ENCODE measurements around the gene TRIO.

TRIO gene

DNA sequence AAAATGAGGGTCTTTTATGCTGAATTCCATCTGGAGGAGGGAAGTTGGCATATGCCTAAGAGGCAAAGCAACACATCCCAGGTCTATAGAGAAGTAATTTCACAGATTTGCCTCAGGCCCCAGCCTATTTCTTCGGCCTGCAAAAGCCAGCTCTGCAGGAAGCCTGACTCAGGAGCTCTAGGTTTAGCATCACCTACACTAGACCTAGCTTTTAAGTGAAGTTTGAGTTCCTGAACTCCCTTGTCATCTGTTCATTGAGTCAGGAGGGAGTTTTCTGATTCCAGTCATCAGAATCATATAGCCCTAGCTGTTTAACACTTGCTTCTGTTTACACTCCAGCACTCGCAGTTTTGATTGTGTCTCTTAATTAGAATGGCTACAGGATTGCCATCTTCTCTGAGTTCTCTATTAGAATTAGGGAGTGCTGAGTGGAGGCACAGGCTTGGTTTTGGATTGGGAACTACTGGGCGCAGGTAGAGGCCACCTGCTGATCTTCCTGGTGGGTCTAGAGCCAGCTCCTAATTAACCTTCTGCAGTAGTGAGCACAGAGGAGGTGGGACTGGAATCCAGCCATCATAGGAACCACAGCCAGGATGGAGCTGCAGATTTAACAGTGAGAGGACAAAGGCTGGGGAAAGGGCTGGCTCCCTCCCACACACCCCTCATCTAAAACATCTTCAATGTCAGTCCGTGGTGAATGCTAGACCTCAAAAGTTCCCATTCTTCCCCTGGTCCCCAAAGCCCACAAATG, 179.5 kb downstream of the TRIO start:
- TF ChIP-seq, protein P1, sequence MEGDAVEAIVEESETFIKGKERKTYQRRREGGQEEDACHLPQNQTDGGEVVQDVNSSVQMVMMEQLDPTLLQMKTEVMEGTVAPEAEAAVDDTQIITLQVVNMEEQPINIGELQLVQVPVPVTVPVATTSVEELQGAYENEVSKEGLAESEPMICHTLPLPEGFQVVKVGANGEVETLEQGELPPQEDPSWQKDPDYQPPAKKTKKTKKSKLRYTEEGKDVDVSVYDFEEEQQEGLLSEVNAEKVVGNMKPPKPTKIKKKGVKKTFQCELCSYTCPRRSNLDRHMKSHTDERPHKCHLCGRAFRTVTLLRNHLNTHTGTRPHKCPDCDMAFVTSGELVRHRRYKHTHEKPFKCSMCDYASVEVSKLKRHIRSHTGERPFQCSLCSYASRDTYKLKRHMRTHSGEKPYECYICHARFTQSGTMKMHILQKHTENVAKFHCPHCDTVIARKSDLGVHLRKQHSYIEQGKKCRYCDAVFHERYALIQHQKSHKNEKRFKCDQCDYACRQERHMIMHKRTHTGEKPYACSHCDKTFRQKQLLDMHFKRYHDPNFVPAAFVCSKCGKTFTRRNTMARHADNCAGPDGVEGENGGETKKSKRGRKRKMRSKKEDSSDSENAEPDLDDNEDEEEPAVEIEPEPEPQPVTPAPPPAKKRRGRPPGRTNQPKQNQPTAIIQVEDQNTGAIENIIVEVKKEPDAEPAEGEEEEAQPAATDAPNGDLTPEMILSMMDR (IDR thresholded peaks at IDR 0.05; ENCODE audit: control insufficient read depth, extremely low read depth, insufficient read depth), result no peak
- peak; percentile 38 for DNase-seq (ENCODE audit: low read depth)
- H3K4me3 ChIP-seq (ENCODE audit: low read depth, low read length), result no peak overlapping the region

DNA sequence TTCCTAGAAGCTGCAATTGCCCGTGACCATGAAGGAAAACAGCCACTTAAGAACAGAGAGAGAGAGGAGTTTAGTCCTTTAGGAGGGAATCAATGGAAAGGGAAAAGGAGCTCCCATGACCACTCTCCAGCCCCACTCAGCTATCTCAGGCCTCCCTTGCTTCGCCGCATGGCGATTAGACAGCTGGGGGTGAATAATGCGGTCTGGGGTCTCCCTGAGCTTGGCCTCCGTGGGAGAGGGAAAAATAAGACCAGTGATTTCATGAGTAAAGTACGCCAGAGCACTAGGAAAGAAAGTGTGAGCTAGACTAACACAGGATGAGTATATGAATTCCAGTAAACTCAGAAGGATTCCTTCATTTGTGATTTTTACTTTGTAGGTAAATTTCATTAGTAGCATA, 180.3 kb downstream of the TRIO start:
- H3K4me3 ChIP-seq (ENCODE audit: low read depth, low read length), result no peak overlapping the region
- TF ChIP-seq, protein P1 (IDR thresholded peaks at IDR 0.05; ENCODE audit: control insufficient read depth, extremely low read depth, insufficient read depth), result no peak
- DNase-seq (ENCODE audit: low read depth), result no peak

DNA sequence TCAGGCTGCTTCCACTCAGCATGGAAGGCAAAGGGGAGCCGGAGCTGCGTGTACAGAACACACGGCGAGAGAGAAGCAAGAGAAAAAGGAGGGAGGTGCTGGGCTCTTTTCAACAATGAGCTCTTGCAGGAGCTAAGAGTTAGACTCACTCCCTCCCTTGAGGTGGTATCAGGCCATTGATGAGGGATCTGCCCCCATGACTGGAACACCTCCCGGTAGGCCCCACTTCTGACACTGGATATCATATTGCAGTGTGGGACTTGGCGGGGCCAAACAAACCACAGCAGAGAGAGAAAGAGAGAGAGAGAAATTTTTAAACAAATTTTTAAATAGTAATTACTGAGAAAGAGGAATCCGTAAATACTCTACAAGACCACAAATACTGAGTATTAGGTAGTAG, 182.2 kb downstream of the TRIO start:
- DNase-seq (ENCODE audit: low read depth), result no peak
- TF ChIP-seq, protein P1 (IDR thresholded peaks at IDR 0.05; ENCODE audit: control insufficient read depth, extremely low read depth, insufficient read depth), result no peak
- no peak overlapping the region for H3K4me3 ChIP-seq (ENCODE audit: low read depth, low read length)

DNA sequence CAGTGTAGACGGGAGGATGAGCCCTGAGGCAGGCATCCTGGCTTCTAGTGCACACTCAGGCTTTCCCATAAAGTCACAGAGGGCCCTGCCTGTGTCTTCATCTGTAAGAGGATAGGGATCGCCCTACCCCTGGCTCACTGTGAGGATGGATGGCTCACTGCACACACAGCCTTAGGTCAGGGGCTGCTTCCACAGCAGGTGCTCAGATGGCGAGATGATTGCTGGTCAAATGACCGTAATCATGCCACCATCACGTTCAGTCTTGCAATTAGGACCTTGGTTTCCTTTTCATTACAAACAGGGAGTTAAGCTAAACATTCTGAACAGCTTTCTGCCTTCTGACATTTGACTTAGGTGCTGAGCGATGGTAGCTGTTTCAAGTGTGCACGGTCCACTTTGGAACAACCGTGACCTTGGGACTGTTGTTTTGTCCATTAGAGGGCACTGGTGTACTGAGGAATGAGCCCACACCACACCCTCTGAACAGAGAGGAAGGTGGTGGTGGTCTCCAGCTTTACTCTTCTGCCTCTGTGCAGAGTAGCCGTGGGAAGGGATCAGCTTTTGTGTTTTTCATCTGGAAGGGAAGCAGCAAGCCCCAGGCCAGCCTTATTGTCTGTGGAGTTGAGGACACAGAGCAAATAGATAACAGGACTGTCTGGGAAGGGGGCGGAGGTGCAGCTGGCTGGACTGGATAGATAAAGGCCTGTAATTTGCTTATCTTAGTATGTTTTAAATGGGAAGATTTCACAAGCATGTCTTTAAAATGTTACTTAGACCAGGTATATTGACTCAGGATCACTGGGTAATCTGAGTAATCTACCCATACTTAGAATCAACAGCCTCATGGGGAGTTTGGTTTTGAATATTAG, 183.1 kb downstream of the TRIO start:
- TF ChIP-seq, protein P1 (IDR thresholded peaks at IDR 0.05; ENCODE audit: control insufficient read depth, extremely low read depth, insufficient read depth), result peak; percentile 47

DNA sequence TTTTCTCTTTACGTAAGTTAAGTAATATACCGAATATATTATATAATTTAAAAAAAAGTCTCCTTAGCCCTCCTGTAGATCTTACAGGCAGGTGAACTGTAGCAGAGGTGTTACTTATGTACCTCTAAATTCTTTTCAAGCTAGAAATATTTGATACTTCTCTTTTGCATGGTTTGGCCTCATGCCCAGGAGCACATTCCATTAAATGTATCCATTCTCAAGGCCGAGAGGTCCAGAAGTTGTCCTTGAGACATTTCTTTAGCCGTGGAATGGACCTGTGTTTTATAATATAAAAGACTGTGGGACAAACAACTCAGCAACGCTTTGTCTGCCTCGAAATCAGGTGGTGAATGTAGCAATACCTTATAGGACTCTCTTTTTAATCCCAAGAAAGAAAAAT, 184.5 kb downstream of the TRIO start:
- TF ChIP-seq, protein P1 (IDR thresholded peaks at IDR 0.05; ENCODE audit: control insufficient read depth, extremely low read depth, insufficient read depth), result no peak
- no peak for DNase-seq (ENCODE audit: low read depth)

More for the DNA sequence above, 183.1 kb downstream of the TRIO start:
- no peak overlapping the region for H3K4me3 ChIP-seq (ENCODE audit: low read depth, low read length)
- no peak for DNase-seq (ENCODE audit: low read depth)

DNA sequence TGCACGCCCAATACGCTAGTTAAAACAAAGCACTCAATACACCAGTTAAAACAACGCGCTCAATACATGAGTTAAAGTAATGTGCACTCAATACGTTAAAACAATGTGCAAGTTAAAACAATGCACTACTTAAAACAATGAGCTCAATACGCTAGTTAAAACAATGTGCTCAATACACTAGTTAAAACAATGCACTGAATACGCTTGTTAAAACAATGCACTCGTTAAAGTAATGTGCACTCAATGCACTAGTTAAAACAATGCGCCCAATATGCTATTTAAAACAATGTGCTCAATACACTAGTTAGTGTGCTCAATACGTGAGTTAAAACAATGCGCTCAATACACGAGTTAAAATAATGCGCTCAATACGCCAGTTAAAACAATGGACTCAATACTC, 185.0 kb downstream of the TRIO start:
- H3K4me3 ChIP-seq (ENCODE audit: low read depth, low read length), result no peak overlapping the region
- TF ChIP-seq, protein P1 (IDR thresholded peaks at IDR 0.05; ENCODE audit: control insufficient read depth, extremely low read depth, insufficient read depth), result no peak
- DNase-seq (ENCODE audit: low read depth), result no peak

More for the DNA sequence above, 184.5 kb downstream of the TRIO start:
- H3K4me3 ChIP-seq (ENCODE audit: low read depth, low read length), result no peak overlapping the region
